ENCODE results near the gene RMDN2. TPM values are rescaled to one million over a fixed set of nuclear protein-coding genes. Genes with fewer than 3 reads are reported as not detected.
A peak's percentile ranks its signal among the peaks of the same experiment; 100 is the strongest.

RMDN2 gene
- total and polyA plus RNA-seq, 5 experiments from 2014 or later: 5.6 to 7.1 (median 6.4) TPM

GRCh38 chr2:37904425-37904824 lies 20.7 kb upstream of the RMDN2 start:
- no peak for ATAC-seq
- Mint-ChIP-seq H3K4me1 (no peaks in the 10 kb centered on the region), H3K27ac (no peak overlapping the region), H3K9me3 (peaks cover 0 to 16% (median 2%) of the 10 kb centered on the region in 9 donors), H3K36me3 (peaks cover 0 to 5% (median 3%) of the 10 kb centered on the region in 3 donors), H3K4me3 (no peak overlapping the region), H3K27me3 (peaks cover 0 to 10% (median 3%) of the 10 kb centered on the region in 5 donors)
- DNase-seq: no peak
- POLR2A ChIA-PET: no interaction called here

- Mint-ChIP-seq H3K9me3 (peaks cover 0 to 13% (median 2%) of the 10 kb centered on the region in 9 donors), H3K27ac (no peak overlapping the region), H3K4me3 (peak overlapping the region in 1 of 10 donors; percentile 21), H3K36me3 (peaks cover 0 to 5% (median 3%) of the 10 kb centered on the region in 3 donors), H3K27me3 (peaks cover 0 to 10% (median 3%) of the 10 kb centered on the region in 5 donors), H3K4me1 (no peaks in the 10 kb centered on the region)
- DNase-seq (no peak), ATAC-seq (no peak)
- POLR2A ChIA-PET: no interaction called here
Observed at GRCh38 chr2:37904993-37905392, 20.1 kb upstream of the RMDN2 start.

GRCh38 chr2:37906131-37906530 lies 19.0 kb upstream of the RMDN2 start:
- ATAC-seq: no peak
- POLR2A ChIA-PET: no interaction called here
- H3K36me3 Mint-ChIP-seq: peaks cover 0 to 4% (median 3%) of the 10 kb centered on the region in 3 donors
- no peaks in the 10 kb centered on the region for H3K4me1 Mint-ChIP-seq
- H3K27ac Mint-ChIP-seq: no peak overlapping the region
- H3K9me3 Mint-ChIP-seq: peaks cover 0 to 6% (median 1%) of the 10 kb centered on the region in 9 donors
- H3K4me3 Mint-ChIP-seq: no peak overlapping the region
- H3K27me3 Mint-ChIP-seq: peaks cover 0 to 10% (median 5%) of the 10 kb centered on the region in 5 donors
- no peak for DNase-seq

GRCh38 chr2:37907501-37908225 lies 17.4 kb upstream of the RMDN2 start:
- POLR2A ChIA-PET: no interaction called here
- no peaks in the 10 kb centered on the region for H3K36me3 Mint-ChIP-seq
- H3K4me3 Mint-ChIP-seq: no peak overlapping the region
- H3K9me3 Mint-ChIP-seq: no peaks in the 10 kb centered on the region
- no peak for ATAC-seq
- H3K27ac Mint-ChIP-seq: no peak overlapping the region
- no peak for DNase-seq
- peaks cover 0 to 10% (median 5%) of the 10 kb centered on the region in 5 donors for H3K27me3 Mint-ChIP-seq
- no peaks in the 10 kb centered on the region for H3K4me1 Mint-ChIP-seq

- Mint-ChIP-seq H3K27me3 (peaks cover 3 to 16% (median 4%) of the 10 kb centered on the region in 5 donors), H3K4me1 (no peaks in the 10 kb centered on the region), H3K36me3 (no peaks in the 10 kb centered on the region), H3K4me3 (no peak overlapping the region), H3K27ac (no peak overlapping the region), H3K9me3 (no peaks in the 10 kb centered on the region)
- POLR2A ChIA-PET: no interaction called here
- DNase-seq (no peak), ATAC-seq (no peak)
Observed at GRCh38 chr2:37911296-37911873, 13.7 kb upstream of the RMDN2 start.

GRCh38 chr2:37912056-37912455 lies 13.0 kb upstream of the RMDN2 start:
- H3K27ac Mint-ChIP-seq: no peak overlapping the region
- H3K4me3 Mint-ChIP-seq: no peak overlapping the region
- H3K27me3 Mint-ChIP-seq: peaks cover 3 to 14% (median 4%) of the 10 kb centered on the region in 5 donors
- DNase-seq: no peak
- POLR2A ChIA-PET: no interaction called here
- H3K4me1 Mint-ChIP-seq: no peaks in the 10 kb centered on the region
- H3K36me3 Mint-ChIP-seq: no peaks in the 10 kb centered on the region
- ATAC-seq: no peak
- H3K9me3 Mint-ChIP-seq: no peaks in the 10 kb centered on the region

- DNase-seq (no peak), ATAC-seq (no peak)
- Mint-ChIP-seq H3K27me3 (peaks cover 2 to 14% (median 8%) of the 10 kb centered on the region in 5 donors), H3K27ac (no peak overlapping the region), H3K36me3 (no peaks in the 10 kb centered on the region), H3K4me1 (no peaks in the 10 kb centered on the region), H3K9me3 (no peaks in the 10 kb centered on the region), H3K4me3 (no peak overlapping the region)
- POLR2A ChIA-PET: no interaction called here
Observed at GRCh38 chr2:37912616-37913015, 12.5 kb upstream of the RMDN2 start.

- H3K4me3 Mint-ChIP-seq: no peak overlapping the region
- DNase-seq (no peak), ATAC-seq (no peak)
- H3K36me3 Mint-ChIP-seq: no peaks in the 10 kb centered on the region
- peaks cover 4 to 17% (median 11%) of the 10 kb centered on the region in 5 donors for H3K27me3 Mint-ChIP-seq
- H3K4me1 Mint-ChIP-seq: no peaks in the 10 kb centered on the region
- H3K27ac Mint-ChIP-seq: no peak overlapping the region
- H3K9me3 Mint-ChIP-seq: no peaks in the 10 kb centered on the region
- POLR2A ChIA-PET: no interaction called here
Observed at GRCh38 chr2:37914340-37914739, 10.7 kb upstream of the RMDN2 start.

- Mint-ChIP-seq H3K9me3 (no peaks in the 10 kb centered on the region), H3K4me3 (no peak overlapping the region), H3K4me1 (no peaks in the 10 kb centered on the region), H3K36me3 (no peaks in the 10 kb centered on the region), H3K27me3 (peaks cover 5 to 24% (median 13%) of the 10 kb centered on the region in 5 donors), H3K27ac (no peak overlapping the region)
- POLR2A ChIA-PET: no interaction called here
- DNase-seq (no peak), ATAC-seq (no peak)
Observed at GRCh38 chr2:37915773-37916172, 9.3 kb upstream of the RMDN2 start.

GRCh38 chr2:37916512-37917082 lies 8.5 kb upstream of the RMDN2 start:
- no peak for ATAC-seq
- peaks cover 5 to 24% (median 12%) of the 10 kb centered on the region in 5 donors for H3K27me3 Mint-ChIP-seq
- POLR2A ChIA-PET: no interaction called here

GRCh38 chr2:37917281-37918228 lies 7.5 kb upstream of the RMDN2 start:
- DNase-seq (no peak), ATAC-seq (no peak)
- Mint-ChIP-seq H3K4me3 (no peak overlapping the region), H3K9me3 (no peaks in the 10 kb centered on the region), H3K27ac (no peak overlapping the region), H3K4me1 (peaks cover 0 to 1% (median under 1%) of the 10 kb centered on the region in 4 donors), H3K27me3 (peaks cover 5 to 24% (median 12%) of the 10 kb centered on the region in 5 donors), H3K36me3 (no peaks in the 10 kb centered on the region)
- POLR2A ChIA-PET: no interaction called here

More at GRCh38 chr2:37916512-37917082, 8.5 kb upstream of the RMDN2 start:
- Mint-ChIP-seq H3K4me1 (no peaks in the 10 kb centered on the region), H3K9me3 (no peaks in the 10 kb centered on the region), H3K4me3 (no peak overlapping the region), H3K27ac (no peak overlapping the region), H3K36me3 (no peaks in the 10 kb centered on the region)
- DNase-seq: no peak

GRCh38 chr2:37918742-37919186 lies 6.3 kb upstream of the RMDN2 start:
- peaks cover 0 to 9% (median 1%) of the 10 kb centered on the region in 4 donors for H3K4me1 Mint-ChIP-seq
- H3K36me3 Mint-ChIP-seq: no peaks in the 10 kb centered on the region
- no peak for DNase-seq

More at GRCh38 chr2:37918742-37919186, 6.3 kb upstream of the RMDN2 start:
- Mint-ChIP-seq H3K27ac (peak overlapping the region in 1 of 10 donors; percentile 60), H3K9me3 (no peaks in the 10 kb centered on the region), H3K4me3 (no peak overlapping the region), H3K27me3 (peaks cover 5 to 19% (median 11%) of the 10 kb centered on the region in 5 donors)
- POLR2A ChIA-PET: no interaction called here
- no peak for ATAC-seq
